ENCODE measurements around the gene OXSR1.
"Not testable (repeated sequence)": the region's sequence is repeated elsewhere in the genome, so short reads cannot be mapped to it uniquely, and the experiment has no call there.

OXSR1 gene

GRCh38 chr3:38143511-38143910, 21.8 kb upstream of the OXSR1 start:
- DNase-seq, result no peak

DNA sequence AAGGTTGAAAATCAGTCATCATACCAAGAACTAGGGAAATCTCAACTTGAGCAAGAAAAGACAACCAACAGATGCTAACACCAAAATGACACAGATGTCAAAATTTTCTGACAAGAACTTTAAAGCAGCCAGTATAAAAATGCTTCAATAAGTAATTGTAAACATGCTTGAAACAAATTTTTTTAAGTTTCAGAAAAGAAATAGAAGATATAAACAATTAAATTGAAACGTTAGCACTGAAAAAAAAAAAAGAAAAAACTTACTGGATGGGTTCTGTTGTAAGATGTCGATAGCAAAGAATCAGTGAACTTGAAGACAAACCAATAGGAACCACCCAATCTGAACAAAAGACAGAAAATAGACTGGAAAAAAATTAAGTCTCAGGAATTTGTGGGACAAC, 18.8 kb upstream of the OXSR1 start:
- DNase-seq, result no peak

DNA sequence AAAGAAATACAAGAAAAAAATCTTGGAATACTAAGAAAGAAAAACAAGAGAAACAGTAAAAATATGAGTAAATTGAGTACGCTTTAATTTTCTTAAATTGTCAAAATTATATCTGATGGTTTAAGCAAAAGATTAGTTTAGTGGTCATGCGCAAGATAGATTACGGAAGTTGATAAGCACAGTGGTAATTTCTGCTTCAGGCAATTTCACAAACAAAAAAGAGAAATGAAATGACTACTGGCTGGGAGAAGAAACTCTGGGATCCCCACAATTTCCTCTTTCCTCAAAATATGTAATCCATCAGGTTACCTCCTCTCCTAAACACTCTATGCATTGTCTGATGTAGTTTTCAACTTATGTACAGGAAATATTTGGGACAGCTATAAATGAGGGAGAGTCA, 17.9 kb upstream of the OXSR1 start:
- peak; percentile 53 to 86 (median 71) for DNase-seq

DNA sequence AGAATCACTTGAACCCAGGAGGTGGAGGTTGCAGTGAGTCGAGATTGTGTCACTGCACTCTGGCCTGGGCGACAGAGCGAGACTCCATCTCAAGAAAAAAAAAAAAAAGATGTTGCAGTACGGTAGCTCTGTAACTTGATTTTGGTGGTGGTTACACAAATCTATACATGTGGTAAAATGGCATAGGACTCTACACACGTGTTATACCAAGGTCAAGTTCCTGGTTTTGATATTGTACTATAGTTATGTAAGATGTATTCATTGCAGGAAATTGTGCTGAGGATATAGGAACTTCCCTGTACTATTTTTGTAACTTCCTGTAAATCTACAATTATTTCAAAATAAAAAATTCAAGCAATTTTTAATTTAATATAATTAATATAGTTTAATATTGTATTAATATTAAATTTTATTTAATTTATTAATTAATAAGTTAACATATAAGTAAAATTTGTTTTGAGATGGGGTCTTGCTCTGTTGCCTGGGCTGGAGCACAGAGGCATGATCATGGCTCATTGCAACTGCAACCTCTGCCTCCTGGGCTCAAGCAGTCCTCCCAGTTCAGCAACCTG, 16.9 kb upstream of the OXSR1 start:
- peak; percentile 45 to 93 (median 75) for DNase-seq

DNA sequence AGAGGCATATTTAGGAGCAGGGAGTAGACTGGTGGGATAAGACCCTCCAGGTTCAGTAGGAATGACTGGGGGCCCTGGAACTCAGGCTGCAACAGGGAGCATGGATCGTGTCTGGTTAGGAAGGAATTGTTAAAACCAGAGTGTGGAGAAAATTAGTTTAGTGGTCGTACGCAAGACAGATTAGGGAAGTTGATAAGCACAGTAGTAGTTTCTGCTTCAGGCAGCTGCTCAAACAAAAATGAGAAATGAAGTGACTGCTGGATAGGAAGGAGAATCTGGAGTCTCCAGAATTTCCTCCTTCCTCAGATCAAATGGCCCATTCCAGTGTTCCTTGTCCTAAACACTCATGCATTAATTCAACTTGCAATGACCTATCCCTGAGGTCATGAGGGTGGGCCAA, 15.6 kb upstream of the OXSR1 start:
- peak; percentile 42 to 68 (median 57) for DNase-seq

GRCh38 chr3:38150780-38151528, 14.4 kb upstream of the OXSR1 start:
- peak in 2 of 4 experiments; percentile 43 to 44 for DNase-seq

GRCh38 chr3:38151667-38152265, 13.6 kb upstream of the OXSR1 start:
- peak; percentile 38 to 81 (median 66) for DNase-seq

- peak; percentile 60 to 88 (median 80) for DNase-seq
Measured at GRCh38 chr3:38152609-38153008, 12.7 kb upstream of the OXSR1 start.

- no peak for DNase-seq
Measured at GRCh38 chr3:38153221-38153620, 12.1 kb upstream of the OXSR1 start.

DNA sequence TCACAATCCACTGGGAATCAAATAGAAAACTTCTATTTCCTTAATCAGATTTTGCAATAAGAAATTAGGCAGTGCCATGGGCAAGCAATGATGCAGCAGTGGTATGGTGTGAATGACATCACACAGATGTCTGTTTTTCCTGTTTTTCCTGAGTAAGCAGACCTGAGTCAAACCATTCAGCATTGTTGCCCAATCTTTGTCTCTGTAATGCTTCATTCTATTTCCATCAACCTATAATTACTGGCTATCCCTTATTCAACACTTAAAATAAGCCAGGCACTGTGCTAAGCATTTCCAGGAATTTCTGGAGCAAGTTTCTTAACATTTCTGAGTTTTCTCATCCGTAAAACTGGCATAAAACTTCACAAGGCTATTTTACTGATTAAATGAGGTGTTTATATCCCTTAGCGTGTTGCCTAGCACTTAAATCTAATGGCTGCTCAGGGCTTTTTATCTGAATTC, 11.3 kb upstream of the OXSR1 start:
- peak; percentile 75 to 93 (median 84) for DNase-seq

DNA sequence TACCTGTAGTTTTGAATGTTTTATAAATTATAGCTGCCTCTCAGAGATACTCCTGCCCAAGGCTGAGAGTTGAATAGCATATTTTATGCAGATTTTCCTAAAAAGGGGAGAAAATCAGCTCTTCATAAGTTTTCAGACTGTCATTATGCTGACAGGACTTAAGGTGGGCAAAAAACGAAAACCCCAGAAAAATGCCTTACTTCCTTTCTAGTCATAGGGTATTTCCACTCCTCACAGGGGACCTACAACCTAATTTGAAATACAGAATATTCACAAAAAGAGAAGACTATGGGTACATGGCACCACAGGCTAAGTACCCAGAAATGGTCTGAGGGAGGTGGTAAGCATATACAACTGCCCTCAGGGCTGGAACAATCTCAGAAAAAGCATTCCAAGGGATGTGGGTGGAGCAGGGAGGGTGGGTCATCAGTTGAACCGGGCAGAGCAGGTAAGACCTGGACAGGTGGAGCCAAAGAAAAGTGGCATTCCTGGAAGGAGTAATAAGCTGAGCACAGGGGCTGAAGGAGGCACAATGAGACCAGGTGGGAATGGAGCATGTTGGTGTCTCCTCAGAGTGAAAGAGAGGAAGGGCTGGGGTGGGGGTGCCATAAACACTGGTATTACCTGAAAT, 10.6 kb upstream of the OXSR1 start:
- DNase-seq, result no peak

- DNase-seq, result no peak
Measured at GRCh38 chr3:38155825-38156224, 9.5 kb upstream of the OXSR1 start.

GRCh38 chr3:38157117-38157516, 8.2 kb upstream of the OXSR1 start:
- no peak for DNase-seq

GRCh38 chr3:38157595-38157994, 7.7 kb upstream of the OXSR1 start:
- DNase-seq, result no peak

GRCh38 chr3:38158472-38158871, 6.9 kb upstream of the OXSR1 start:
- peak in 1 of 4 experiments; percentile 28 for DNase-seq

DNA sequence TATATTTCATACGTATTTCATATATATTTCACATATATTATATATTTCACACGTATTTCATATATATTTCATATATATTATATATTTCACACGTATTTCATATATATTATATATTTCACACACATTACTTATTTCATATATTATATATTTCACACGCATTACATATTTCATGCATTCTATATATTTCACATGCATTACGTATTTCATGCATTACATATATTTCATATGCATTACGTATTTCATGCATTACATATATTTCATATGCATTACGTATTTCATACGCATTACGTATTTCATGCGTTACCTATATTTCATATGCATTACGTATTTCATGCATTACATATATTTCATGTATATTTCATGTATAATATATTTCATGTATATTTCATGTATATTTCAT, 4.6 kb upstream of the OXSR1 start:
- not testable (repeated sequence) for DNase-seq

GRCh38 chr3:38163117-38163840, 2.1 kb upstream of the OXSR1 start:
- peak; percentile 13 to 45 (median 32) for DNase-seq

DNA sequence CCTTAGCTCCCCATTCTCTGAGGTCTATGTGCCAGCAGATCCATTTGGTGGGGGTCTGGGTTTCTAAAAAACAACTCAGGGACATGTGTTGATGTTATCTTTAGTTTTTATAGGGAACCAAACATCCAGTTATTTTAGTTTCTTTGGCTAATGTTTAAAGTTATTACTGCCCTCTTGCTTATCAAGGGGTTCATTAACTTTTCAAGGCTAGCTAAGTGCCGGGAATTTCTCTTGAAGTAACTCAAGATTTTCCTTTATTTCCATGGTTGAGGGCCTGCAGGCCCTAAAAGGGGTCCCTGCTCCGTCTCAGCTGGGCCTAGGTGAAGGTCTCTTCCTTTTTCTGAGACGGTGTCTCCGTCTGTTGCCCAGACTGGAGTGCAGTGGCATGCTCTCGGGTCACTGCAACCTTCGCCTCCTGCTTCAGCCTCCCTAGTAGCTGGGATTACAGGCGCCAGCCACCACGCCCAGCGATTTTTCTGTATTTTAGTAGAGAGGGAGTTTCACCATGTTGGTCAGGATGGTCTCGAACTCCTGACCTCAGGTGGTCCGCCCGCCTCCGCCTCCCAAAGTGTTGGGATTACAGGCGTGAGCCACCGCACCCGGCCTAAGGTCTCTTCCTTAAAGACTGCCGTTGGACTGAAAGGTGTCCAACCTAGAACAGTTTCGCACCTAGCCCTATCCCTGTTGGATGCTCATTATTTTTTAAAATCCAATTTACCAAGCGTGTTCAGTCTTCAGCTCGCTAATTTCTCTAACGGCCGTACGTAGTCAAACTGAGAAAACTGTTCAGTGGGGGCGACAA, 1.3 kb upstream of the OXSR1 start:
- DNase-seq, result no peak

GRCh38 chr3:38164643-38164951, 740 bp upstream of the OXSR1 start:
- no peak for DNase-seq

DNA sequence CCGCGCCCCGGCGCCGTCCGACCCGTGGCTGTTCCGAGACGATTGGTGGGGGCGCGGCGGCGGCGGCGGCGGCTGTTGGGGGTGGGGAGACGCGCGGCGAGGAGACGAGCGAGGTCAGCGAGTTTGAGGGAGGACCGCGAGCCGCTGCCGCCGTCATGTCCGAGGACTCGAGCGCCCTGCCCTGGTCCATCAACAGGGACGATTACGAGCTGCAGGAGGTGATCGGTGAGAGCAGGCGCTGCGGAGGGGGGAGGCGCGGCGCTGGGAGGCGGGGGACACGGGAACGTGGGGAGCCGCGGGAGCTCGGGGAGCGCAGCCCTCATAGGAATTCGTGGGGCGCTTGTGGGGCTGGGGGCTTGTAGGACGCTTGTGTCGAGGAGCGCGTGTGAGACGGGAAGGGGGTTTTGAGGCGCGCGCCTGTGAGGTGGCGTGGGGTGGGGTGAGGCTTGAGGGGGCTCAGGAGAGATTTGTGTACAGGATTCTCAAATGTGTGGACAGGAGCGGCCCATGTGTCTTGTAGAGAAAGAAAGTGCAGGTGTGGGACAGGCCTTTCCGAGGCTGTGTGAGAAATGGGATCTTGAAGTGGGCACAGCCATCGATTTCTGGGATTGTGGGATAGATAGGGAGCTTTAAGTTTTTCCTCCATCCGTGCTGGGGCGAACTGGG, 518 bp downstream of the OXSR1 start:
- DNase-seq, result no peak

DNA sequence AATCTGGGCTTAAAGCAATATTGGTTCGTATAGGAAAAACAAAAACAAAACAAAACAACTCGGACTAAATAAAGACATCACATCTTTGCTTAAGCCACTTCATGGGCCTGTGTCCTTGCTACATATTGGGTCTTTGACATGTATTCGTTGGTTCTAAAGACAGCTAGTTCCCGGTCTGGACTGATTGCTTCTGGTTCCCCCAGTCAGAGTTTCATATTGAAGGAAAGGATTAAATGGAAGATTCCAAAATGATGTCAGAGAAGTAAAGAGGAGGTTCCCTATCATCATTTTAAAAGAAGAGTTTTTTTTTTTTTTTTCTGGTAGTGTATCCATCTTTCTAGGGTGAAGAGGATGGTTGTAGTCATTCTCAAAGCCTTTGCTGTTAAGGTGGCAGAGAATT, 2.3 kb downstream of the OXSR1 start:
- no peak for DNase-seq

Data from suppressor macrophage (primary cell).